ENCODE data around the gene GMCL1. TPM values are rescaled to one million over a fixed set of nuclear protein-coding genes. Genes with fewer than 3 reads are reported as not detected.

The GMCL1 gene, protein sequence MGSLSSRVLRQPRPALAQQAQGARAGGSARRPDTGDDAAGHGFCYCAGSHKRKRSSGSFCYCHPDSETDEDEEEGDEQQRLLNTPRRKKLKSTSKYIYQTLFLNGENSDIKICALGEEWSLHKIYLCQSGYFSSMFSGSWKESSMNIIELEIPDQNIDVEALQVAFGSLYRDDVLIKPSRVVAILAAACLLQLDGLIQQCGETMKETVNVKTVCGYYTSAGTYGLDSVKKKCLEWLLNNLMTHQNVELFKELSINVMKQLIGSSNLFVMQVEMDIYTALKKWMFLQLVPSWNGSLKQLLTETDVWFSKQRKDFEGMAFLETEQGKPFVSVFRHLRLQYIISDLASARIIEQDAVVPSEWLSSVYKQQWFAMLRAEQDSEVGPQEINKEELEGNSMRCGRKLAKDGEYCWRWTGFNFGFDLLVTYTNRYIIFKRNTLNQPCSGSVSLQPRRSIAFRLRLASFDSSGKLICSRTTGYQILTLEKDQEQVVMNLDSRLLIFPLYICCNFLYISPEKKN
- total RNA-seq (2021; ENCODE audit: unreplicated experiment): 13.2 TPM
- polyA plus RNA-seq (2012; ENCODE audit: insufficient read length): 24.8 TPM
- percentile 61 among the genes with signal in this experiment for Bru-seq, nascent RNA
- percentile 64 among the genes with signal in this experiment for BruChase-seq, experiment 1, labeled RNA remaining after a 2-hour chase
- BruChase-seq, experiment 2, labeled RNA remaining after a 6-hour chase: percentile 72 among the genes with signal in this experiment
- long read RNA-seq, full-length matches to known transcripts: 66 of 76 reads
- long read RNA-seq, partial matches to known transcripts: 5 of 76 reads
- long read RNA-seq, other reads (novel, unspliced or antisense): 5 of 76 reads

DNA sequence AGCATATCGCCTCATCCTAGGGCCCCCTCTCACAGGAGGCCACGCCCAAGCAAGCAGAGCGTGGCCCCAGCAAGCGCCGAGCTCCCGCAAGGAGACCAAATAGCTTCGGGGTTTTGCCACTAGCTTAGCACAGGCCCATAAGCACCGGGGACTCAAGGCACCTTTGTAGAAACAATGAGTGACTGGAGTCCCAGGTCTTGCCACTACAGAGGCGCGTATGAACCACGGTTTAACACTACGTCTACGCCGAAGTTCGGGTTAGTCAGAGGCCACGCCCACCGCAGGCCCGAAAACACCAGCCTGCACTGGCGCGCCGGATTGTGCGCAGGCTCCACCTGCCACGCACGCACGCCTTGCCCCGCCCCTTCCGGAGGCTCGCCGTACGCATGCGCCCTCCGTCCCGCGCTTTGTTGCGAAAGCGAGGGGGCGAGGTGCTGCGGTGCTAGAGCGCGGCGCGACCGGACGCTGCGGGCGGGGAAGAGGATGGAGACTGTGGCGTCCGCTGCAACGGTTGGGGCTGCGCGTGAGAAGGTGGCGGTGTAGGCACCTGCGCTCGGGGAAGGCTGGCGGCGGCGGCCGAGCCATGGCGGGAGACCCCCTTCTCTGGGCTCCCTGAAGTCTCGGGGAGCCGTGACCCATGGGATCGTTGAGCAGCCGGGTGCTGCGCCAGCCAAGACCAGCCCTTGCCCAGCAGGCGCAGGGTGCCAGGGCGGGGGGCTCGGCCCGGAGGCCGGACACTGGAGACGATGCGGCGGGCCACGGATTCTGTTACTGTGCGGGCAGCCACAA, at the start of gene GMCL1:
TSS of gene GMCL1 (plus strand) at position 405 of the 789 bp plus-strand sequence. CDS start at position 638, 233 bp downstream.
- TF ChIP-seq POLR2AphosphoS5 (IDR thresholded peaks at IDR 0.05; ENCODE audit: low read depth, low read length) (peak; percentile 94), SIN3A (IDR thresholded peaks at IDR 0.05; ENCODE audit: borderline replicate concordance, insufficient read depth, low read depth, low read length) (peak; percentile 93)
- TF ChIP-seq, protein P1, sequence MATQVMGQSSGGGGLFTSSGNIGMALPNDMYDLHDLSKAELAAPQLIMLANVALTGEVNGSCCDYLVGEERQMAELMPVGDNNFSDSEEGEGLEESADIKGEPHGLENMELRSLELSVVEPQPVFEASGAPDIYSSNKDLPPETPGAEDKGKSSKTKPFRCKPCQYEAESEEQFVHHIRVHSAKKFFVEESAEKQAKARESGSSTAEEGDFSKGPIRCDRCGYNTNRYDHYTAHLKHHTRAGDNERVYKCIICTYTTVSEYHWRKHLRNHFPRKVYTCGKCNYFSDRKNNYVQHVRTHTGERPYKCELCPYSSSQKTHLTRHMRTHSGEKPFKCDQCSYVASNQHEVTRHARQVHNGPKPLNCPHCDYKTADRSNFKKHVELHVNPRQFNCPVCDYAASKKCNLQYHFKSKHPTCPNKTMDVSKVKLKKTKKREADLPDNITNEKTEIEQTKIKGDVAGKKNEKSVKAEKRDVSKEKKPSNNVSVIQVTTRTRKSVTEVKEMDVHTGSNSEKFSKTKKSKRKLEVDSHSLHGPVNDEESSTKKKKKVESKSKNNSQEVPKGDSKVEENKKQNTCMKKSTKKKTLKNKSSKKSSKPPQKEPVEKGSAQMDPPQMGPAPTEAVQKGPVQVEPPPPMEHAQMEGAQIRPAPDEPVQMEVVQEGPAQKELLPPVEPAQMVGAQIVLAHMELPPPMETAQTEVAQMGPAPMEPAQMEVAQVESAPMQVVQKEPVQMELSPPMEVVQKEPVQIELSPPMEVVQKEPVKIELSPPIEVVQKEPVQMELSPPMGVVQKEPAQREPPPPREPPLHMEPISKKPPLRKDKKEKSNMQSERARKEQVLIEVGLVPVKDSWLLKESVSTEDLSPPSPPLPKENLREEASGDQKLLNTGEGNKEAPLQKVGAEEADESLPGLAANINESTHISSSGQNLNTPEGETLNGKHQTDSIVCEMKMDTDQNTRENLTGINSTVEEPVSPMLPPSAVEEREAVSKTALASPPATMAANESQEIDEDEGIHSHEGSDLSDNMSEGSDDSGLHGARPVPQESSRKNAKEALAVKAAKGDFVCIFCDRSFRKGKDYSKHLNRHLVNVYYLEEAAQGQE (IDR thresholded peaks at IDR 0.05; ENCODE audit: insufficient read depth in 1 of 2, low read depth in 2 of 2, low read length in 1 of 2): no peak
- intact Hi-C loops (cut with micrococcal nuclease; ENCODE audit: unreplicated experiment) (no loop called here), in situ Hi-C loops (cut with HindIII; ENCODE audit: low pct_unique_long_range_greater_than_20kb, low sequenced_read_pairs) (no loop called here)
- BruUV-seq (replicated peaks): no TSS peak
- Histone ChIP-seq H3K9me3 (ENCODE audit: control insufficient read depth, insufficient read depth, low read depth, low read length) (no peaks in the 10 kb centered on the region), H3K36me3 (ENCODE audit: control insufficient read depth, insufficient read depth, low read length) (no peaks in the 10 kb centered on the region), H3K27me3 (ENCODE audit: control insufficient read depth, insufficient read depth, low read length) (no peaks in the 10 kb centered on the region), H3K27ac (ENCODE audit: low read length) (peak within 1 kb of the TSS; percentile 95), H3K4me1 (ENCODE audit: control insufficient read depth, insufficient read depth, low read length) (peaks cover 9% of the 10 kb centered on the region), H3K4me3 (ENCODE audit: low read depth in 2 of 2, low read length in 2 of 2) (peak within 1 kb of the TSS; percentile 84 to 95)
- CTCF ChIA-PET: interaction anchor here (0.6 kb wide), 1 partner anchor 105 kb away, joined by 3 read pairs; no protein-coding TSS in a partner anchor
- DNase-seq (ENCODE audit: low read depth, low spot score) (peak; percentile 86), ATAC-seq (peak; percentile 98)
- POLR2A ChIA-PET: interaction anchor here (0.6 to 1.0 kb wide), 4 partner anchors 78 to 307 kb away, joined by 3 to 11 read pairs (median 6); partner anchors contain the start of gene ANXA4

DNA sequence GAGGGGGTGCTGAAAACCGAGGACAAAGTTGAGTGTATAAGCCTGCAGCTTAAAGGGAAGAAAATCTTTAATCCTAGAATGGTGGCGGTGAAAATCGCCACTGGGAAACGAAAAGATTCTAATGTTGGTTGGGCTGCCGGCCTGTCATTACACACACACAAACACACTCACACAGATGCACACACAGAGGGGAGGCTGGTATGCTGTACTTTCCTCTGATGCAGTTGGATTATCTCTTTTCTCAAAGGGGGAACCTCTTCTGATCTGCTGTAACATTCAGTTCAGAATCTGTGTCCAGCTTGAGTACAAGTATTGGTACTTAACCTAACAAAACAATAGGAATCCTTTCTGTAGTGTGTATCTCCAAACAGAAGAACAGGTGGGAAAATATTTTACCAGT, 48.5 kb upstream of the GMCL1 start:
- Histone ChIP-seq H3K27ac (ENCODE audit: low read length) (no peak overlapping the region), H3K9me3 (ENCODE audit: control insufficient read depth, insufficient read depth, low read depth, low read length) (no peaks in the 10 kb centered on the region), H3K27me3 (ENCODE audit: control insufficient read depth, insufficient read depth, low read length) (no peaks in the 10 kb centered on the region), H3K4me1 (ENCODE audit: control insufficient read depth, insufficient read depth, low read length) (no peaks in the 10 kb centered on the region; the same call in 1 of the 2 replicates), H3K4me3 (ENCODE audit: low read depth in 2 of 2, low read length in 2 of 2) (no peak overlapping the region), H3K36me3 (ENCODE audit: control insufficient read depth, insufficient read depth, low read length) (peaks cover 3% of the 10 kb centered on the region; the same call in 1 of the 2 replicates)
- intact Hi-C loops (cut with micrococcal nuclease; ENCODE audit: unreplicated experiment): no loop called here
- in situ Hi-C loops (cut with HindIII; ENCODE audit: low pct_unique_long_range_greater_than_20kb, low sequenced_read_pairs): no loop called here
- BruUV-seq (replicated peaks): no TSS peak
- TF ChIP-seq POLR2AphosphoS5 (IDR thresholded peaks at IDR 0.05; ENCODE audit: low read depth, low read length): no peak
- TF ChIP-seq TCF7L2 (IDR thresholded peaks at IDR 0.05; ENCODE audit: low read depth, low read length): no peak
- TF ChIP-seq, protein P2, sequence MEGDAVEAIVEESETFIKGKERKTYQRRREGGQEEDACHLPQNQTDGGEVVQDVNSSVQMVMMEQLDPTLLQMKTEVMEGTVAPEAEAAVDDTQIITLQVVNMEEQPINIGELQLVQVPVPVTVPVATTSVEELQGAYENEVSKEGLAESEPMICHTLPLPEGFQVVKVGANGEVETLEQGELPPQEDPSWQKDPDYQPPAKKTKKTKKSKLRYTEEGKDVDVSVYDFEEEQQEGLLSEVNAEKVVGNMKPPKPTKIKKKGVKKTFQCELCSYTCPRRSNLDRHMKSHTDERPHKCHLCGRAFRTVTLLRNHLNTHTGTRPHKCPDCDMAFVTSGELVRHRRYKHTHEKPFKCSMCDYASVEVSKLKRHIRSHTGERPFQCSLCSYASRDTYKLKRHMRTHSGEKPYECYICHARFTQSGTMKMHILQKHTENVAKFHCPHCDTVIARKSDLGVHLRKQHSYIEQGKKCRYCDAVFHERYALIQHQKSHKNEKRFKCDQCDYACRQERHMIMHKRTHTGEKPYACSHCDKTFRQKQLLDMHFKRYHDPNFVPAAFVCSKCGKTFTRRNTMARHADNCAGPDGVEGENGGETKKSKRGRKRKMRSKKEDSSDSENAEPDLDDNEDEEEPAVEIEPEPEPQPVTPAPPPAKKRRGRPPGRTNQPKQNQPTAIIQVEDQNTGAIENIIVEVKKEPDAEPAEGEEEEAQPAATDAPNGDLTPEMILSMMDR (IDR thresholded peaks at IDR 0.05): no peak
- POLR2A ChIA-PET: no interaction called here
- CTCF ChIA-PET: no interaction called here
- DNase-seq (ENCODE audit: low read depth, low spot score): no peak
- ATAC-seq: no peak

Data from Panc1 (cell line).